ENCODE data around the gene KRT7. TPM values are rescaled to one million over a fixed set of nuclear protein-coding genes. Genes with fewer than 3 reads are reported as not detected.

KRT7 gene
- total RNA-seq, 1 donor from 2014 or later, result 11.6 TPM

DNA sequence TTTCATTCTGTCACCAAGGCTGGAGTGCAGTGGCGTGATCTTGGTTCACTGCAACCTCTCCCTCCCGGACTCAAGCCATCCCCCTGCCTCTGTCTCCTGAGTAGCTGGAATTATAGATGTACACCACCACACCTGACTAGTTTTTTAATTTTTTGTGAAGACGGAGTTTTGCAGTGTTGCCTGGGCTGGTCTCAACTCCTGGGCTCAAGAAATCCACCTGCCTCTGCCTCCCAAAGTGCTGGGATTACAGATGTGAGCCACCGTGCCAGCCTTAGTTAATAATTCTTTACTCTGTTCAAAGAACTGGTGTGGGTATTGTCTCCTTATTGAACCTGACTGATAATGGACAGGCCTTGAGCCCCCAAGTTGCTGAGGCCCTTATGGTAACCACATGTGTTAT, 10.4 kb upstream of the KRT7 start:
- Mint-ChIP-seq H3K36me3 (ENCODE audit: insufficient read depth) (no peaks in the 10 kb centered on the region), H3K4me1 (ENCODE audit: low read depth) (peaks cover 26% of the 10 kb centered on the region), H3K4me3 (ENCODE audit: low read depth) (no peak overlapping the region), H3K27me3 (peaks cover 21% of the 10 kb centered on the region), H3K9me3 (ENCODE audit: low read depth) (no peaks in the 10 kb centered on the region), H3K27ac (peak overlapping the region; percentile 76)
- TF ChIP-seq, protein P1, sequence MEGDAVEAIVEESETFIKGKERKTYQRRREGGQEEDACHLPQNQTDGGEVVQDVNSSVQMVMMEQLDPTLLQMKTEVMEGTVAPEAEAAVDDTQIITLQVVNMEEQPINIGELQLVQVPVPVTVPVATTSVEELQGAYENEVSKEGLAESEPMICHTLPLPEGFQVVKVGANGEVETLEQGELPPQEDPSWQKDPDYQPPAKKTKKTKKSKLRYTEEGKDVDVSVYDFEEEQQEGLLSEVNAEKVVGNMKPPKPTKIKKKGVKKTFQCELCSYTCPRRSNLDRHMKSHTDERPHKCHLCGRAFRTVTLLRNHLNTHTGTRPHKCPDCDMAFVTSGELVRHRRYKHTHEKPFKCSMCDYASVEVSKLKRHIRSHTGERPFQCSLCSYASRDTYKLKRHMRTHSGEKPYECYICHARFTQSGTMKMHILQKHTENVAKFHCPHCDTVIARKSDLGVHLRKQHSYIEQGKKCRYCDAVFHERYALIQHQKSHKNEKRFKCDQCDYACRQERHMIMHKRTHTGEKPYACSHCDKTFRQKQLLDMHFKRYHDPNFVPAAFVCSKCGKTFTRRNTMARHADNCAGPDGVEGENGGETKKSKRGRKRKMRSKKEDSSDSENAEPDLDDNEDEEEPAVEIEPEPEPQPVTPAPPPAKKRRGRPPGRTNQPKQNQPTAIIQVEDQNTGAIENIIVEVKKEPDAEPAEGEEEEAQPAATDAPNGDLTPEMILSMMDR (IDR thresholded peaks at IDR 0.05; ENCODE audit: unreplicated experiment), result no peak
- DNase-seq (ENCODE audit: low spot score, unreplicated experiment), result no peak

DNA sequence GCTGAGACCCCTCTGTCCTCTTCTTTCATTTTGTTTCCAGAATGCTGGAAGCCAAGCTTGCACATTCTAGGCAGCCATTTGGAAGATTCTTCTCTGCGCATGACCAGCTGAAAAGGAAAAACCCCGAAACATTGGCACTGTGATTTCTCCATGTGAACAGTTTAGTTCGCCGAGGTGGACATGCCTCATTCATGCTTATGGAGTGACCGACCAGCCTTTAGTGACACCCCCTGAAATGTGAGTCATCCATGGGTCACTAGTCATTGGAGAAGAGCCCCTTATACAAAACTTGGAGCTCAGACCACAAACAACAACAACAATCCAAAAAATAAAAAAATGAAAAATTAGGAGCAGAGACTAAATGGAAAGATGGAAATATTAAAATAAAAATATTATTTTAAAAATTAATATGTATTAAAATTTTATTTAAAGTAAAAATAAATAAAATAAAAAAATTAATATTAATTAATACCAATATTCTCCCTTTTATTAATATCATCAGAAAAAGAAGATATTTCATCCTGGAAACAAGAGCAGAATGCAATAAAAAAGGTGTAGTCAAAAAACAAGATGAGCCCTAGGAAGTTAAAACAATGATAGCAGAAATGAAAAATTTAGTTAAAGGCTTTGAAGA, 9.5 kb upstream of the KRT7 start:
- H3K4me3 Mint-ChIP-seq (ENCODE audit: low read depth), result no peak overlapping the region
- peaks cover 23% of the 10 kb centered on the region for H3K4me1 Mint-ChIP-seq (ENCODE audit: low read depth)
- H3K27me3 Mint-ChIP-seq, result peaks cover 26% of the 10 kb centered on the region
- no peak overlapping the region for H3K27ac Mint-ChIP-seq
- TF ChIP-seq, protein P1 (IDR thresholded peaks at IDR 0.05; ENCODE audit: unreplicated experiment), result no peak
- no peaks in the 10 kb centered on the region for H3K36me3 Mint-ChIP-seq (ENCODE audit: insufficient read depth)
- H3K9me3 Mint-ChIP-seq (ENCODE audit: low read depth), result no peaks in the 10 kb centered on the region
- no peak for DNase-seq (ENCODE audit: low spot score, unreplicated experiment)

GRCh38 chr12:52224151-52224550, 8.9 kb upstream of the KRT7 start:
- Mint-ChIP-seq H3K4me1 (ENCODE audit: low read depth) (peaks cover 23% of the 10 kb centered on the region), H3K4me3 (ENCODE audit: low read depth) (no peak overlapping the region), H3K36me3 (ENCODE audit: insufficient read depth) (no peaks in the 10 kb centered on the region), H3K27me3 (peaks cover 26% of the 10 kb centered on the region), H3K9me3 (ENCODE audit: low read depth) (no peaks in the 10 kb centered on the region), H3K27ac (no peak overlapping the region)
- no peak for DNase-seq (ENCODE audit: low spot score, unreplicated experiment)
- TF ChIP-seq, protein P1 (IDR thresholded peaks at IDR 0.05; ENCODE audit: unreplicated experiment), result no peak

- Mint-ChIP-seq H3K27me3 (peaks cover 36% of the 10 kb centered on the region), H3K4me3 (ENCODE audit: low read depth) (no peak overlapping the region), H3K27ac (no peak overlapping the region), H3K4me1 (ENCODE audit: low read depth) (peaks cover 27% of the 10 kb centered on the region), H3K36me3 (ENCODE audit: insufficient read depth) (no peaks in the 10 kb centered on the region), H3K9me3 (ENCODE audit: low read depth) (no peaks in the 10 kb centered on the region)
- TF ChIP-seq, protein P1 (IDR thresholded peaks at IDR 0.05; ENCODE audit: unreplicated experiment), result no peak
- DNase-seq (ENCODE audit: low spot score, unreplicated experiment), result no peak
These were observed 7.3 kb upstream of the KRT7 start for GRCh38 chr12:52225752-52226151.

DNA sequence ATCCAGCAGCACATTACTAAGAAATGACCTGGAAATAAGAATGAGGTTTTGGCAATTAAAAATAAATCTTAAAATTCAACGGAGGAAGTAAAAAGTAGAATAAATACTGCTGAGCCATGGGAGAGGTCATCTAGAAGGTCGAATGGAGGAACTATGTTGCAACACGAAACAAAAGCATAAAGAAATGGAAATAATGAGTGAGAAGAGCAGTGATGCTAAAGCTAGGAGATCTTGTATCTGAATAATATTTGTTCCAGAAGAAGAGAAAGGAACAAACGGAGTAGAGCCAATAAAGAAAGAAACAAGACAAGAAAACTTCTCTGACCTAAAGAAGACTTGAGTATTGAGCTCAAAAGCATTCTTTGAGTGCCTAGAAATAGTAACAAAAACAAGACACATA, 6.6 kb upstream of the KRT7 start:
- TF ChIP-seq, protein P1 (IDR thresholded peaks at IDR 0.05; ENCODE audit: unreplicated experiment), result no peak
- Mint-ChIP-seq H3K36me3 (ENCODE audit: insufficient read depth) (no peaks in the 10 kb centered on the region), H3K27me3 (peaks cover 42% of the 10 kb centered on the region), H3K27ac (no peak overlapping the region), H3K9me3 (ENCODE audit: low read depth) (no peaks in the 10 kb centered on the region), H3K4me1 (ENCODE audit: low read depth) (peaks cover 30% of the 10 kb centered on the region), H3K4me3 (ENCODE audit: low read depth) (no peak overlapping the region)
- no peak for DNase-seq (ENCODE audit: low spot score, unreplicated experiment)

Measured in progenitor cell of endocrine pancreas (in vitro differentiated cells).